ENCODE results near the gene FBXL19.
A peak's percentile ranks its signal among the peaks of the same experiment; 100 is the strongest.
"Not testable (repeated sequence)": the region's sequence is repeated elsewhere in the genome, so short reads cannot be mapped to it uniquely, and the experiment has no call there.

Gene FBXL19

DNA sequence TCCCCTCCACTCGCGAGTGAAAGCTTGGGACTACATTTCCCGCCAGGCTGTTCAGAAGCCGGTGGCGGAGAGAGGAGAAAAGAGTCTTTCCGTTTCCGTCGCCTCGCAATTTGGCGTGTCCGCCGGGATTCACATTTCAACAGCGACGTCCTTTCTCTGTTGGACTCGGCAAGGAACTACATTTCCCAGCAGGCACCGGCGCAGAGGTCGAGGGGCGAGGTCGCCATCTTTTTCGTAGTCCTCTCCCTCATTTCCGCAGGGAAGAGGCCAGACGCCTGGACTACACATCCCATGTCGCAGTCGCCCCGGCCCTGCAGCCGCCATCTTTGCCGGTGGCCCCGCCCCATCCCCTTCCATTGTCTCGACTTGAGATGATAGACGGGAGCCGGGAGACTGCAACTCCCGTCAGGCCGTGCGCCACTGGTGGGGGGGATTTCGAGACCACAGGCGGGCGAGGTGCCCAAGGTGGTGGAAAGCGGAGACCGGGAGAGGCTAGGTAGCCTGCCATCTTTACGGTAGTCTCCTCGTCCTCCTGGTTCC, 882 bp upstream of the FBXL19 start:
- FAIRE-seq: peak; percentile 99

DNA sequence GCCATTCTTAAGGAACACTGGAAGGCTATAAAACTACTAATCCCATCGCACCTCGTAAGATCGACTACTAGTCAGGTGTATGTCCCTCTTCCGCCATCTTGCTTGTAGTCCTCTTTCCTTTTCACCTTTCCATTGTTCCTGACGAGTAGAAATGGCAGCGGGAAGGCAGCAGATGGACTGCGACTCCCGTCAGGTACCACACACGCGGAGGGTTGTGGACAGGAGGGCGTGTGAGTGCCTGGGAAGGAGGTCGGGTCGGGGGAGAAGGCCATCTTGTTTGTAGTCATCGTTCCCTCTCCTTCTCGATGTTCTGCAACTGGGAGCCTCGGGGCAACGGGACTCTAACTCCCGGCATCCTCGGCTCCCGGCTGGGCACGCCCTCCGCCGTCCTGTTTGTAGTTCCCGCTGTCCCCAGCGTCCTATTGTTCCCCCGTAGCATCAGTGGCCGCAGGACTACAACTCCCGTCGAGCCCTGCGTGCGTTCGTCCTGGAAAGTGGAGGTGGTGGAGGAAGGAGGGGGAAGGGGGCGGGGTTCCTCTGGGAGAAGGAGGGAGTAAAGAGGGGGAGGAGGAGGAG, 324 bp upstream of the FBXL19 start:
- FAIRE-seq: no peak

DNA sequence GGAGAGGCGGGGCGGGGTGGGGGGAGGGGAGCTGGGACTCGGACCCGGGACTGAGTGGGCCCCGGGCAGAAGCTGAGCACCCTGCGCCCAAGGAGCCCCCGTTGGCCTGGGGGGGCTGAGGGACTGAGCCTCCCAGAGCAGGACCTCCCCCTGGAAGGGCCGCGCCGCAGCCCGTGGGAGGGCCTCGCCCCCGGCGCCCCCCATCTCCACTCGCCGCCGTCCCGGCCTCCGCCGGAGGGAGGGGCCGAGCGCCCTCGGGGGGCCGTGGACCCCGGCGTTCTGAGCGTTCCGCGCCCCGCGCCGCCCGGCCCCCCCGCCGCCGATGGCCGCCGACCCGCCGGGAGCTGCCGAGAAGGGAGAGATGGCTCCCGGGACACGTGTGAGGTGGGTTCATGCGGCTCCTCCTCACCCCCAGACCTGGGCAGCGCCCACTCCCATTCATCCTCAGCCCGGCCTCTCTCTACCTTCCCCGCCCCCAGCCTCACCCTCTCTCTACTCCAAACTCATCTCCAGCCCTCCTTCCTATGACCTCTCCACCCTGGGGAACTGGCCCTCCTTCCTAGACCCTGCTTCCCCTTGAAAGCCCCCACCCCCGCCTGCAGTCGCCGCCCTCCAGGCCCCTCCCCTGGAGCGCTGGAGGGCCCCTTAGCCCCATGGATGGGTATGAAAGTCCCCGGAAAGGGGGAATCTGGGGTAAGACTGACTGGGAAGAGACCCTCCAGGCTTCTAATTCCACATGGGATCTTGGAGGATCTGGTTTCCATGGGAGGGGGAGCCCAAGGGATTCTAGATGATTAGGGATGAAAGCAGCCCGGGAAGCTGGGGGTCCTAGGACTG, 922 bp downstream of the FBXL19 start:
- no peak for FAIRE-seq

DNA sequence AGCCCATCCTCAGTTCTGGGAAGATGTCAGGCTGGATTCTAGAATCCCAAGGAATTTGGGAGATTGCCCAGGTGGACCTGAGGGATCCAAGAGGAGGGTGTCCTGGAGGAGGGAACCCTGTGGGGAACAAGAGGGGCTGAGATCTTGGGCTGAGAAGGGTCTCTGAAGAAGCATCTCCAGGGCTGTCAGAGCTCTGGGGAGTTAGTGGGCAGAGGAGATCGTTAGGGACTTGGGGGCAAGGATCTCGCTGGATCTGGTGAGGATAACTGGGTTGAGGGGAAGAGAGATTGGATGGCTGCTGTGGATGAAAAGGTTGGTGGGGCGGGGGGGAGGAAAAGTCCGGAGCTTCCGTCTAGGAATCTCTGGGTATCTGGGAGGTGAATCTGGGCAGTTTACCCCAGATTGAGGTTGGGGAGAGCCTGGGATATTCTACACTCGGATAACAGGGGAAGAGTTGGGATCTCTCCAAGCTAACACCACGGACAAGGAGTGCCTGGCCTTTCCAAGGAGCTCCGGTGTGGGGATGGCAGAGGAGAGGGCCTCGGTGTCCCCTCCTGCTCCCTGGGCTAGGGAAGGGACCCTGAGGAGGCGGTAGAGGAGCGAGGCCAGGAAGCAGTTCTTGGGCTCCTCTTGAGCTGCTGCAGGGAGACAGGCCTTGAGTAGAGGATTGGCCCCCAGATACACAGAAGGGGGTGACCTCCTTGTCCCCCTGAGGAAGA, 1.7 kb downstream of the FBXL19 start:
- FAIRE-seq: no peak

DNA sequence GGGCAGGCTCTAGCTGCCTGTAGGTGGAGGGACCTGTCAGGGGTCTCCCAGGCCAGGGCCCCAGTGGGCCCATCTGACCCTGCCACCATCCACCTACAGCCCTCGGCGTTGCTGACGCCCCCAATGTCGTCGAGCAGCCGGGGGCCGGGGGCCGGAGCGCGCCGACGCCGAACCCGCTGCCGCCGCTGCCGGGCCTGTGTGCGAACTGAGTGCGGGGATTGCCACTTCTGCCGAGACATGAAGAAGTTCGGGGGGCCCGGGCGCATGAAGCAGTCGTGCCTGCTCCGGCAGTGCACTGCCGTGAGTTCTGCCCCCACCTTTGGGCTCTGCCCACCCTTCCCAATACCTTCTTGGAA, 2.2 kb downstream of the FBXL19 start:
- no peak for FAIRE-seq

DNA sequence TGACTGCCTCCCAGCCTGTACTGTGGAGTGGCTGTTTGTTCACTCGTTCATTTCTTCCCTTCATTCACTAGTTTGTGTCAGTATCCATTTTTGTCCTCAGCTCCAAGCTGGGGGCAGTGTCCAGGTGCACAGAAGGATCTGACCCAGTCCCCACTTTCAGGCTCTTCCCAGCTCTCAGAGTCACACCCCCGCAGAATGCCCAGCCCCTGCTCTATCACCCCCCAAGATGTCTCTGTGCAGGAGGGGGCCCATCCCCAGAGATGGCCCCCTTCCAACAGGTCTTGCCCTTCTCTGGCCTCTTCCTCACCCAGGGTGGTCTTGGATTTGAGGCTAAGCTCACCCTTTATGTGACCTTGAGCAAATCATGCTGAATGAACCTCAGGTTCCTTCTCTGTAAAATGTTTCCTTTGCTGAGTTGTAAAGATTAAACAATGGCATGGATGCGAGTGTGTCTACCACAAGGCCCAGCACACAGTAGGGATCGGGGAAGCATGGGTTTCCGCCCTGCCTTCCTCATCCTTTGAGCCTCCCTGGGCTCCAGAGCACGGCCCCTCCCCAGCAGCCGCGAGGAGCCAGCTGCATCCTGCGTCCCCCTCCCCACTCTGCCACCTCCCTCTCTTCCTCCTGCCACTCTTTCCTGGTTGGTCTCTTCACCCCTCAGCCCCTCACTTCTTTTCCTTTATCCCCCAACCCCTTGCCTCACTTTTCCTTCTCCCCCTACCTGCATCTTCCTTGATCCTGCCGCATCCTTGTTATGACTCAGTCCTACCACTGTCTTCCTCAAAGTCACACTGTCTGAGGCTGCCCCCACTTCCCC, 2.8 kb downstream of the FBXL19 start:
- FAIRE-seq: no peak

DNA sequence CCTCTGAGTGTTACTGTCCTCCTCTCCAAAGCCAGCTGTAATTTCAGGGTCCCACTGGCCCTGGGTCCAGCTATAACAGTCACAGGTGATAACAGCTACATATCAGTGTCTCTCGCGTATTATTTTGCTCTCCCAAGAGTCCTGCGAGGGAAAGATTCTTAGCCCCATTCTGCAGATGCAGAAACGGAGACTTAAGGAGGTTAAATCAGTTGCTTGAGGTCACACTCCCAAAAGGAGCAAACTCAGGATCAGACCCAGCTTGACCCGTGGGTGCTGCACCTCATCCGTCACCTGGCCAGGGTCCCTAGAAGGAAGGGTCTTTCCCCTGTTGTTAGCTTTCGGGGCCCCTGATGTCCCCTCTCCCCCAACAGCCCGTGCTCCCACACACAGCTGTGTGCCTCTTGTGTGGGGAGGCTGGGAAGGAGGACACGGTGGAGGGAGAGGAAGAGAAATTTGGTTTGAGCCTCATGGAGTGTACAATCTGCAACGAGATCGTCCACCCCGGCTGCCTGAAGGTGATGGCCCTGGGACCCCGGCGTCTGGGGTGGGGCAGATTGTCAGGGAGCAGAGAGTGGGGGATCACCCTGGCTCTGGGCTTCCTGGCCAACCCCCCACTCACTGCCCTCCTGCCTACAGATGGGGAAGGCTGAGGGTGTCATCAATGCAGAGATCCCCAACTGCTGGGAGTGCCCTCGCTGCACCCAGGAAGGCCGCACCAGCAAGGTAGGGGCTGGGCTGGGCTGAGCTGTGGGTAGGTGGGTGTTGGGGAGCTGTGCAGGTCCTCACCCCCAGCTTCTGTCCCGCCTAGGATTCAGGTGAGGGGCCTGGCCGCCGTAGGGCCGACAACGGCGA, 3.8 kb downstream of the FBXL19 start:
- no peak for FAIRE-seq

DNA sequence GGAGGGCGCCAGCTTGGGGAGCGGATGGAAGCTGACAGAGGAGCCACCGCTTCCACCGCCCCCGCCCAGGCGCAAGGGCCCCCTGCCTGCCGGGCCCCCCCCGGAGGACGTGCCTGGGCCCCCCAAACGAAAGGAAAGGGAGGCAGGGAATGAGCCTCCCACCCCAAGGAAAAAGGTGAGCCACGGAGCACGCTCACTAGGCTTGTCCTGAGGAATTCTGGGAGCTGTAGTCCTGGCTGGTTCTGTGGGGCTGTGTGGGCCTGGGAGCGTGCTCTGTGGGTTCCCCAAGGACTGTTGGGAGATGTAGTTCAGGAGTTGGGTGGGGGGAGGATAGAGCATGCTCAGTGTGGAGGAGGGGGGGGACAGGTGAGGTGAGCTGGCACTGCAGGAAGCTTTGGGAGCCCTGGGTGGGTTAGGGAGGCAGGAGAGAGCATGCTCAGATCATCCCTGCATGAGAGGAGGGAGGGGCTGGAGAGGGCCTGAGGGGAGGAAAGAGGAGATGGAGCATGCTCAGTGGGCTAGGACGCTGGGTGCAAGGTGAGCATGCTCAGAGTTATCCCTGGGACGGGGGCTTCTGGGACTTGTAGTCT, 4.5 kb downstream of the FBXL19 start:
- no peak for FAIRE-seq

DNA sequence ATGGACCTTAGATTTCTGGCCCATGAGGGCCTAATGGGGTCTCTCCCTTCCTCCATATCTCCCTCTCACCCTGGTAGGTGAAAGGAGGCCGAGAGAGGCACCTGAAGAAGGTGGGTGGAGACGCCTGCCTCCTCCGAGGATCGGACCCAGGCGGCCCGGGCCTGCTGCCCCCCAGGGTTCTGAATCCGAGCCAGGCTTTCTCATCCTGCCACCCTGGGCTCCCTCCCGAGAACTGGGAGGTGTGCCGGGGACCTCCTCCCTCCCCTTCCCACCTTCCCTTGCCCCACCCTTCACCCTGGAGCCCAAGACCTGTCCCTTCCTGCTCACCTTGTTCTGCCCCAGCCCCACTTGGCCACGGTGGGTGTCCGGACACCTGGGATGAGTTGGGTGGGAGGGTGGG, 5.0 kb downstream of the FBXL19 start:
- no peak for FAIRE-seq

DNA sequence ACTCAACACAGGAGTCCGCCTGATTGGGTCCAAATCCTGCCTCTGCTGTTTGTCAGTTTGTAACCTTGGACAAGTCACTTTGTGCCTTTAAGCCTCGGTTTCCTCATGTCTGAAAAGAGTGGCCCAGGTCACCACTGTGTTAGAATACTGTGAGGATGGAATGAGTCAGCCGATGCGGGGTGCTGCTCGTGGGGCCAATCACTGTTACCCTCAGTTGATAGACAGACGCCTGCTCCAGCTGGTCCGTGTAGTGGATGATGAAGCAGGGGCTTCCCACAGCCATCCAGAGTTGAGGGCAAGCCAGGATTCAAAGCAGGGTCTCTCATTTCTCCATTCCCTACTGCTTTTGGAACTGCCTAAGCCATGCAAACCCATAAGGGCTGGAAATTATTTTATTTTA, 5.8 kb downstream of the FBXL19 start:
- FAIRE-seq: no peak

DNA sequence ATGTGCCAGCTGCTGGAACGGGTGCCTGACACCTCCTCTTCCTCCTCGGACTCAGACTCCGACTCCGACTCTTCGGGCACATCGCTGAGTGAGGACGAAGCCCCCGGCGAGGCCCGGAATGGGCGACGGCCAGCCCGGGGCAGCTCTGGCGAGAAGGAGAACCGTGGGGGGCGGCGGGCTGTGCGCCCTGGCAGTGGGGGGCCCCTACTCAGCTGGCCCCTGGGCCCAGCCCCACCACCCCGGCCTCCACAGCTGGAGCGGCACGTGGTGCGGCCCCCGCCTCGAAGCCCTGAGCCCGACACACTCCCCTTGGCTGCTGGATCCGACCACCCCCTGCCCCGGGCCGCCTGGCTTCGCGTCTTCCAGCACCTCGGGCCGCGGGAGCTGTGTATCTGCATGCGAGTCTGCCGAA, 6.8 kb downstream of the FBXL19 start:
- FAIRE-seq: no peak

DNA sequence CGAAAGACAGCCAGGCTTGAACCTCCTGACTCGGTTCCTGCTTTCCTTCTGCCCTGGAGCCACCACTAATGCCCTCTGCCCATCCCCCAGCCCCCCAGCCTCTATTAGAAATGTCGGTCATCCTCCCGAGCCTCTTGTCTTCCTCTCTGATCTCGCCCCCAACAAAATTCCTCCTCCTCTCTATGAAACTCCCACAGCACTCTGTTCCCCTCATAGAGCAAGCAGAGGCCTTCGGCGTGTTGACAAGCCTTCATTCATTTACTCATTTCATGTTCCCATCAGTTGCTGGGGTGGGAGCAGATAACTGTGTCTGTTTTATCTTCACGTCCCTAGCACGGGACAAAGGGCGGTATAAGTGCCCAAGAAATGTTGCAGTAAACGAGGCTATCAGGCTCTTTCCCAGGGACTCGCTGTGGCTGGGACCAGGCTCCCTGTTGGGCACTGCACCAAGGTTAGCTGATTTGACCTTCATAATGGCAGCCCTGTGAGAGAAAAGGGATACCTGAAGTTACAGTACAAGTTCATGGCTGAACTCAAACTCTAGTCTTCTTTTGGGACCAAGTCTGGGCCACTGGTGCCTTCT, 7.8 kb downstream of the FBXL19 start:
- no peak for FAIRE-seq

DNA sequence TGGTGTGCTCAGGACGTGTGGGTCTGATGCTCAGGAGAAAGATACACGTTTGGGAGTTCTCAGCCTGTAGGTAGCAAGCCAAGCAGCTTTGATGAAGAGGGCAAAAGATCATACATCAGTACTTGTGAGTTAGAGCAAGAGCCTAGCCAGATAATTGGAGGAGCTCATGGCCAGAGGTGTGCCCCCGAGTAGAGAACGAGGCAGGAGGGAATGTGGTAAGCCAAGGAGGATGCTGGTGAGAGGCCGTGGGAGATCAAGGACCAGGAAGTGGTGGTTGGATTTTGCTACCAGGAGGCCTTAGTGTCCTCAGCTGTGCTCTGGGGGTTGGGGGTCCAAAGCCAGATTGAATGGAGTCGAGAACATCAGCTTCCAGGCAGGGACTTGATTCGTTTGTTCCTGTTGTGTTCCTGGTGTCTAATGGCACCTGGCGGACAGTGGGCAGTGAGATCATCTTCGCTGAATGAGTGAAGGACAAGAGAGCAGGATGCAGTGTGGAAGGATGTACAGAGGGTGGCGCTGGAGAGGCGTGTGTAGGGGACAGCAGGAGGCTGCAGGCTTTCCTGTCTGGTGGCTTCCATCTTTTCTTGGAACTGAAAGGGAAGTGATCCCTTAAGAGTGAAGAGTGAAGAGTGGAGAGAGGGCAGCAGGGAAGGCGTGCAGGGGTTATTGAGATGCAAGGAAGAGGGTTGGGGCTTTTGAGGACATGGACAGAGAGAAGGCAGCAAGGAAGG, 11.6 kb downstream of the FBXL19 start:
- no peak for FAIRE-seq

DNA sequence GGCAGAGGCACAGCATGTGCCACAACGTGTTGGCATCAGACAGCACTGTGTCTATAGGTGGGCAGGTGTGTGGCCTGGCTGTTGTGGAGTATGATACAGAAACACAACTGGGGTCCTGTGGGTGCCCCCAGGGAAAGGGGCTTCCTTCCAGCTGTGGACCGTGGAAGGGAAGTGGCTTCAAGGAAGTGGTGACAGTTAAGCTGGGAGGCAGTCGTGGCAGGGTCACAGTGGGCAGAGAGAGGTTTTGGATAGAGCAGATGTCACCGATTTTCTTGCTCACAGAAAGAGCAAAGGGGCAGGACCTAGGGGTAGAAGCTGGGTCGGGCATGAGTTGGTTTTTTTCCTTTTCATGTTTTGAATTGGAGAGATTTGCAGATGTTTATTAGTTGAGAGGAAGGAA, 14.3 kb downstream of the FBXL19 start:
- FAIRE-seq: no peak

DNA sequence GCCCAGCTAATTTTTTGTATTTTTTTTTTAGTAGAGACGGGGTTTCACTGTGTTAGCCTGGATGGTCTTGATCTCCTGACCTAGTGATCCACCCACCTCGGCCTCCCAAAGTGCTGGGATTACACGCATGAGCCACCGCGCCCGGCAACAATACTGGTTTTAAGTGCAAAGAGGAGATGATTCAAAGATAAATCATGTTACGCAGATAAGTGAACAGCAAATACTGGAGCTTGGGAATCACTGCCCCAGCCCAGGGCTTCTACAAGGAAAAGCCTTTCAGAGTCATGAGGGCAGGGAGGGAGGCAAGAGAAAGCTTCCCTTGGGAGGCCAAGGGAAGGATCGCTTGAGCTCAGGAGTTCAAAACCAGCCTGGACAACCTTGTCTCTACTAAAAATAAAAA, 16.2 kb downstream of the FBXL19 start:
- FAIRE-seq: not testable (repeated sequence)

DNA sequence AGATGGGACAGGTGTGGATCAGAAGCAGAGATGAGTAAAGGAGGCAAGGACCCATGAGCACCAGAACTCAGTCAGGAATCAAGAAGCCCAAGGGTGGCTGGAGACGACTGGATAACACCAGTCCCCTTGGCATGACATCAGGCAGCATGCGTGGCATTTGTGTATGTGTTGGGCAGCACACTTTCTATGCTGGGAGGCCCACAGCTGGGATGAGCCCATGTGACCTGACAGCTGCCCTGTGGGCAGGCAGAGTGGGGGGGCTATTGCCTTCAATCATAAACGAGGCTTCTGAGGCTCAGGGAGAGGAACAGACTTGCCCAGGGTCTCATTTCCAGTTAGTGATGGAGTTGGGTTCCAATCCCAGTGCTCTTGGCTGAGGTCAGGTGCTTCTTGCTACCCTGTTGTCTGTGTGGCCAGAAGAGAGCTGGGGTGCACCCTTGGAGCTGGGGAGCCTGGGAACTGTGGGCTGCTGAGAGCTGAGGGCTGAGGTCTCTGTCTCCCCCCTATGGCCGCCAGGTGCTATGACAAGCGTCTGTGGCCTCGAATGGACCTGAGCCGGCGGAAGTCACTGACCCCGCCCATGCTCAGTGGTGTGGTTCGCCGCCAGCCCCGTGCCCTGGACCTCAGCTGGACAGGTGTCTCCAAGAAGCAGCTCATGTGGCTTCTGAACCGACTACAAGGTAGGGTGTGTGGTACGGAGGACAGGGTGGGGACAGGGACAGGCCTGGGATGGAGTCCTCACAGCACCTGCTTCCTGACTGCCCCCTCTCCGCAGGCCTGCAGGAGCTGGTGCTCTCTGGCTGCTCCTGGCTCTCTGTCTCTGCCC, 18.4 kb downstream of the FBXL19 start:
- no peak for FAIRE-seq

DNA sequence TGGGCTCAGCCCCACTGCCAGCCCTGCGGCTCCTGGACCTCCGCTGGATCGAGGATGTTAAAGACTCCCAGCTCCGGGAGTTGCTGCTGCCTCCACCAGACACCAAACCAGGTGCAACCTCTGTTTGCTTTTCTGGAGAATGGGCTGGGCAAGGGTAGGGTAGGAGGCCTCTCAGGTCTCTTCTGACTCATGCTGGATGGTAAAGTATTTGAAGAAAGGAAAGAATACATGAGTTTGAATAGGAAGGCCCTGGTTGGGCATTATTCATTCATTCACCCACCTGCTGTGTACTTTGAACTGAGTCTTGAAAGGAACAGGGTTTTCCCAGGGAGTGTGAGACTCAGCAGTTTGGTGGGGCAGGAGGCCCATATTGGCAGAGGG, 19.0 kb downstream of the FBXL19 start:
- no peak for FAIRE-seq

DNA sequence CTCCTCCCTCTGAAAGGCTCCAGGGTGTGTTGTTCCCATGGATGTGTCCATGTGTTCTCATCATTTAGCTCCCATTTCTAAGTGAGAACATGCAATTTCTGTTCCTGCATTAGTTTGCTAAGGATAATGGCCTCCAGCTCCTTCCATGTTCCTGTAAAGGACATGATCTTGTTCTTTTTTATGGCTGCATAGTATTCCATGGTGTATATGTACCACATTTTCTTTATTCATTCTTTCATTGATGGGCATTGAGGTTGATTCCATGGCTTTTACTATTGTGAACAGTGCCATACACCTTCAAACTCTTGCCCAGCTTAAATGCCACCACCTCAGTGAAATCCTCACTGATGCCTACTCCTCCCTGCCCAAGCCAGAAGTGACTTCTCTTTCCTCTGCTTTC, 21.0 kb downstream of the FBXL19 start:
- FAIRE-seq: no peak

DNA sequence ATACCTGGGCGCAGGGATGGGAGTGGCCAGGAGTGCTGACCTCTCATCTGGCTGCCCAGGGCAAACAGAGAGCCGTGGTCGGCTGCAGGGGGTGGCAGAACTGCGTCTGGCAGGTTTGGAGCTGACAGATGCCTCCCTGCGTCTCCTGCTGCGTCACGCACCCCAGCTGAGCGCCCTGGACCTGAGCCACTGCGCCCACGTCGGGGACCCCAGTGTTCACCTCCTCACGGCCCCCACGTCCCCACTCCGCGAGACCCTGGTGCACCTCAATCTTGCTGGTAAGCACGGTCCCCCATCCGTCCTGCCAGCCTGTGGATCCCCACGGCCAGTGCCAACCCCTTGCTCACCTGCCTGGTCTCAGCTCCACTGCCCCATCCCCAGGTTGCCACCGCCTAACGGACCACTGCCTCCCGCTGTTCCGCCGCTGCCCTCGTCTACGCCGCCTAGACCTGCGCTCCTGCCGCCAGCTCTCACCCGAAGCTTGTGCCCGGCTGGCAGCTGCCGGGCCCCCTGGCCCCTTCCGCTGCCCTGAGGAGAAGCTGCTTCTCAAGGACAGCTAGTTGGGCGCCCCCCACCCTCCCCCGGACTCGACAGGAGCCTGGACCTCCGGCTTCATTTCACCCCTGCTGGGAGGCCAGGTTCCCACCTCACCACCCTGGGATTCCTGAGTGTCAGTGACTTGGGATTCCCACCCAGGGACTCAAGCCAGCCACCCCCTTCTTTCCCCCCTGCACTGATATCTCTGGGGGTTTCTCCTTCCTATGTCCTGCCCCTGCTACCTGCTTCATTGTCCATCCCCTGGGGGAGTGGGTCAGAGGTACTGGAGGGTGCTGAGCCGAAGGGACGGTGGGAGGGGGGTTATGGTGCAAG, 23.5 kb downstream of the FBXL19 start:
- no peak for FAIRE-seq
